IMR-90 (cell line): Measurements from ENCODE around the gene ADPGK. TPM values are rescaled to one million over a fixed set of nuclear protein-coding genes. Genes with fewer than 3 reads are reported as not detected.

Experiments
- ATAC-seq: fragments of 200-7000 bp; cut with Tn5 transposase; 2 replicates; pipeline ENCODE4 v1.9.1; 2020; ENCODE audit warnings: low read depth, mild to moderate bottlenecking, moderate library complexity
- BruUV-seq: library from RNA; stranded (reverse); fragments of 400-500 nt; replicated peaks from 2 replicates; lab custom pipeline; 2021; lab: Mats Ljungman, UMichigan
- CTCF ChIA-PET: fragments of 300-600 bp; formaldehyde crosslinking; extraction: SDS; loops from one replicate; lab custom pipeline; 2021; ENCODE audit warnings: antibody characterized with exemption; lab: Yijun Ruan, JAX
- POLR2A ChIA-PET: fragments of 300-600 bp; sonication (Branson Sonifier 250); formaldehyde crosslinking; loops from one replicate; lab custom pipeline; 2022; ENCODE audit warnings: antibody characterized with exemption; ENCODE audit not compliant: unreplicated experiment; lab: Charles Lee
- DNase-seq: peaks from one replicate; pipeline ENCODE4 v3.0.0; 2013
- H2AFZ ChIP-seq: replicated peaks from 2 replicates; pipeline ENCODE3; 2013; ENCODE audit warnings: low read length, mild to moderate bottlenecking; ENCODE audit not compliant: poor library complexity
- H2AK5ac ChIP-seq: 2 replicates; pipeline ENCODE4 v1.6.1; 2013; ENCODE audit warnings: low read depth, low read length, inconsistent platforms
- H2AK9ac ChIP-seq: replicated peaks from 2 replicates; pipeline ENCODE3; 2013; ENCODE audit warnings: mild to moderate bottlenecking, low read depth, low read length, moderate library complexity; ENCODE audit not compliant: poor library complexity
- H2BK120ac ChIP-seq: 2 replicates; pipeline ENCODE4 v1.6.1; 2013; ENCODE audit warnings: low read depth, low read length, inconsistent platforms
- H2BK15ac ChIP-seq: 3 replicates; pipeline ENCODE4 v1.6.1; 2013; ENCODE audit warnings: low read depth, low read length, inconsistent platforms
- H2BK20ac ChIP-seq: 2 replicates; pipeline ENCODE4 v1.6.1; 2013; ENCODE audit warnings: low read depth, mild to moderate bottlenecking, inconsistent platforms, low read length, moderate library complexity
- H2BK5ac ChIP-seq: 2 replicates; pipeline ENCODE4 v1.6.1; 2013; ENCODE audit warnings: mild to moderate bottlenecking, low read depth, low read length, inconsistent platforms; ENCODE audit not compliant: poor library complexity, severe bottlenecking
- H3K14ac ChIP-seq: replicated peaks from 2 replicates; pipeline ENCODE4 v1.6.1; 2013; ENCODE audit warnings: low read depth, low read length, inconsistent platforms
- H3K18ac ChIP-seq: 2 replicates; pipeline ENCODE4 v1.6.1; 2013; ENCODE audit warnings: low read depth, low read length, control low read depth
- H3K23ac ChIP-seq: 2 replicates; pipeline ENCODE4 v1.6.1; 2013; ENCODE audit warnings: low read depth, low read length, inconsistent platforms
- H3K27ac ChIP-seq: 2 replicates; pipeline ENCODE4 v1.5.1; 2013; ENCODE audit warnings: mild to moderate bottlenecking, control low read depth, low read length; ENCODE audit not compliant: insufficient read depth
- H3K27me3 ChIP-seq: 2 replicates; pipeline ENCODE4 v1.6.1; 2013; ENCODE audit warnings: low read length; ENCODE audit not compliant: control insufficient read depth, insufficient read depth
- H3K36me3 ChIP-seq: 2 replicates; pipeline ENCODE4 v1.6.1; 2013; ENCODE audit warnings: low read length, mixed read lengths; ENCODE audit not compliant: control insufficient read depth, insufficient read depth
- H3K4ac ChIP-seq: 2 replicates; pipeline ENCODE4 v1.6.1; 2013; ENCODE audit warnings: low read depth, low read length, inconsistent platforms
- H3K4me1 ChIP-seq: 2 replicates; pipeline ENCODE4 v1.6.1; 2013; ENCODE audit warnings: low read length, mixed read lengths; ENCODE audit not compliant: control insufficient read depth, insufficient read depth
- H3K4me2 ChIP-seq: 2 replicates; pipeline ENCODE4 v1.6.1; 2013; ENCODE audit warnings: low read depth, mild to moderate bottlenecking, control low read depth, low read length, moderate library complexity
- H3K4me3 ChIP-seq: 2 replicates; pipeline ENCODE4 v1.5.1; 2013; ENCODE audit warnings: low read depth, mild to moderate bottlenecking, control low read depth, low read length, moderate library complexity; ENCODE audit not compliant: insufficient read depth
- H3K56ac ChIP-seq: 2 replicates; pipeline ENCODE4 v1.6.1; 2013; ENCODE audit warnings: low read length, inconsistent platforms; ENCODE audit not compliant: insufficient read depth; ENCODE audit errors: extremely low read depth
- H3K79me1 ChIP-seq, 2 experiments: 2 replicates each; pipeline ENCODE4 v1.6.1; 2013; ENCODE audit warnings: low read length in 2 of 2, inconsistent platforms in 1 of 2, low read depth in 1 of 2
- H3K9ac ChIP-seq: 2 replicates; pipeline ENCODE4 v1.6.1; 2013; ENCODE audit warnings: low read depth, low read length, control low read depth
- H3K9me1 ChIP-seq: 2 replicates; pipeline ENCODE4 v1.6.1; 2013; ENCODE audit warnings: low read length, inconsistent platforms; ENCODE audit not compliant: insufficient read depth
- H3K9me3 ChIP-seq: 2 replicates; pipeline ENCODE4 v1.6.1; 2013; ENCODE audit warnings: low read length; ENCODE audit not compliant: control insufficient read depth, insufficient read depth
- H4K20me1 ChIP-seq: 2 replicates; pipeline ENCODE4 v1.6.1; 2013; ENCODE audit warnings: low read length, inconsistent platforms; ENCODE audit not compliant: insufficient read depth
- H4K5ac ChIP-seq: 2 replicates; pipeline ENCODE4 v1.6.1; 2013; ENCODE audit warnings: mild to moderate bottlenecking, low read depth, low read length, control low read depth
- H4K8ac ChIP-seq, 2 experiments: 2 replicates each; pipeline ENCODE4 v1.6.1; 2013; ENCODE audit warnings: low read depth in 2 of 2, low read length in 2 of 2, control low read depth in 1 of 2, inconsistent platforms in 1 of 2
- H4K91ac ChIP-seq: 2 replicates; pipeline ENCODE4 v1.6.1; 2013; ENCODE audit warnings: low read depth, low read length, inconsistent platforms; ENCODE audit not compliant: insufficient read depth
- CEBPB ChIP-seq: IDR thresholded peaks from 2 replicates; pipeline ENCODE4 v1.6.1; 2012; ENCODE audit warnings: low read depth, low read length, improper control_type of control experiment
- NFE2L2 ChIP-seq: fragments of 150-350 bp; IDR thresholded peaks from 2 replicates; pipeline ENCODE4 v1.6.1; 2016; ENCODE audit warnings: low read depth, mild to moderate bottlenecking, low read length
- WGBS, 2 experiments: methylation state at CpG; one replicate each; pipeline versions ENCODE4 v1.1.5 to v1.1.7; 2013; ENCODE audit warnings: missing lambda C conversion rate in 2 of 2; ENCODE audit not compliant: insufficient read length in 1 of 2; ENCODE audit errors: extremely low coverage in 2 of 2; 5-methylcytosine and 5-hydroxymethylcytosine counted together
- dilution Hi-C: fragments of 300-500 bp; cut with HindIII; formaldehyde crosslinking; loops from one replicate; pipeline ENCODE4 v1.14.3; 2018; ENCODE audit warnings: low sequenced_read_pairs; ENCODE audit not compliant: unreplicated experiment
- in situ Hi-C: fragments of 300-500 bp; cut with MboI; formaldehyde crosslinking; loops from 3 replicates; pipeline ENCODE4 v1.14.3; 2019; ENCODE audit warnings: low sequenced_read_pairs, inconsistent platforms, mixed read lengths
- intact Hi-C: fragments of 100-400 bp; cut with micrococcal nuclease; formaldehyde crosslinking; loops from 2 replicates; pipeline ENCODE4 v1.10.0; 2022
- polyA plus RNA-seq, 3 experiments: library from polyadenylated mRNA; depleted of rRNA; stranded (reverse); fragments of >200 nt; gene quantifications; 2 replicates each; pipeline ENCODE4 v1.2.3, GENCODE V29; 2012; ENCODE audit warnings: low replicate concordance in 1 of 3
- total RNA-seq: library from RNA; depleted of rRNA; stranded (reverse); fragments of >200 nt; gene quantifications from 2 replicates; pipeline ENCODE4 v1.2.3, GENCODE V29; 2012

Gene ADPGK
- total and polyA plus RNA-seq, 2 of the 4 experiments (the other 2 are of a cell fraction): 53.2 to 62.8 TPM

DNA sequence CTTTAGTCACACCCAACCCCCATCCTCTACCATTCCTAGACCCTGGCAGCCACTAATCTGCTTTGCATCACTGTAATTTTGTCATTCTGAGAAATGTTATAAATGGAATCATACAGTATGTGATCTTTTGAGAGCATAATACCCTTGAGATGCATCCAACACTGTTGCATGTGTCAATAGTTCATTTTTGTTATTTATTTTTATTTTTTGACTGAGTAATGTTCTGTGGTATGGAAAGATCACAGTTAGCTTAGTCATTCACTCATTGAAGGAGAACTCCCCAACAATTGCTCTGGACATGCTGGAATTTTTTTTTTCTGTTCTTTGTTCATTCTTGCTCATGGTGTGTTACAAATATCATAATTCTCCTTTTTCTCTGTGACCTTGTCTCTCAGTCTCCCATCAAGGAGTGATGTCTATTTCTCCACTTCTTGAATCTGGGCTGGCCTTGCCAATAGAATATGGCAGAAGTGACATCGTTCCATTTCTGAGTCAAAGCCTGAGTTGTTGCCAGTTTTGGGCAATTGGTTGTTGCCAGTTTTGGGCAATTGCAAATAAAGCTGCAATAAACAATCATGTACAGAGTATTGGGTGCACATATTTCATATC, 6.8 kb upstream of the ADPGK start:
- Histone ChIP-seq H3K23ac (no peak overlapping the region), H2BK20ac (no peak overlapping the region), H3K79me1 (no peaks in the 10 kb centered on the region), H4K20me1 (no peaks in the 10 kb centered on the region), H3K27ac (no peak overlapping the region), H3K4me2 (peak overlapping the region; percentile 29; the same call in 1 of the 2 replicates), H3K9me3 (no peaks in the 10 kb centered on the region), H2BK120ac (no peak overlapping the region; the same call in 1 of the 2 replicates), H3K14ac (no peak overlapping the region), H3K9me1 (peaks cover 9% of the 10 kb centered on the region; the same call in 1 of the 2 replicates), H4K5ac (no peak overlapping the region), H3K4me3 (no peak overlapping the region), H3K18ac (peak overlapping the region; percentile 16; the same call in 1 of the 2 replicates), H2BK5ac (no peak overlapping the region), H3K27me3 (no peaks in the 10 kb centered on the region), H2AFZ (no peak overlapping the region), H4K8ac (no peak overlapping the region), H3K4ac (no peak overlapping the region), H3K56ac (no peak overlapping the region), H3K9ac (no peak overlapping the region), H2AK9ac (no peak overlapping the region), H3K4me1 (peaks cover 7% of the 10 kb centered on the region), H2BK15ac (no peak overlapping the region), H2AK5ac (no peak overlapping the region), H3K36me3 (no peaks in the 10 kb centered on the region), H4K91ac (no peak overlapping the region)
- intact Hi-C loops: no loop called here
- BruUV-seq: no TSS peak
- TF ChIP-seq NFE2L2 (no peak), CEBPB (peak; percentile 19; the same call in 1 of the 2 replicates)
- dilution Hi-C loops: no loop called here
- WGBS, 2 experiments: no CpG with 5 or more reads among the region's 1 CpG
- ChIA-PET CTCF (no interaction called here), POLR2A (no interaction called here)
- peak; percentile 80 for ATAC-seq
- in situ Hi-C loops: no loop called here
- peak; percentile 60 for DNase-seq
